Endodermal cell (in vitro differentiated cells): ENCODE data around the gene AIRE. TPM values are rescaled to one million over a fixed set of nuclear protein-coding genes. Genes with fewer than 3 reads are reported as not detected.
A peak's percentile ranks its signal among the peaks of the same experiment; 100 is the strongest.

Source experiments
- DNase-seq: peaks from one replicate; pipeline ENCODE4 v3.0.0-alpha.2; 2017
- H3K27ac ChIP-seq: 2 replicates; pipeline ENCODE4 v1.5.1; 2013; ENCODE audit warnings: mild to moderate bottlenecking, low read depth, low read length, moderate library complexity
- H3K27me3 ChIP-seq: 2 replicates; pipeline ENCODE4 v1.6.1; 2013; ENCODE audit warnings: mild to moderate bottlenecking, low read length, moderate library complexity; ENCODE audit not compliant: insufficient read depth, control insufficient read depth, poor library complexity, severe bottlenecking
- H3K36me3 ChIP-seq: 2 replicates; pipeline ENCODE4 v1.7.0; 2013; ENCODE audit warnings: mild to moderate bottlenecking, low read length, moderate library complexity; ENCODE audit not compliant: control insufficient read depth, insufficient read depth
- H3K4me1 ChIP-seq: one replicate; pipeline ENCODE4 v1.7.0; 2013; ENCODE audit warnings: low read length; ENCODE audit not compliant: control insufficient read depth, insufficient read depth
- H3K4me3 ChIP-seq: 2 replicates; pipeline ENCODE4 v1.5.1; 2013; ENCODE audit warnings: mild to moderate bottlenecking, low read length, moderate library complexity
- H3K9ac ChIP-seq: 2 replicates; pipeline ENCODE4 v1.6.1; 2013; ENCODE audit warnings: mild to moderate bottlenecking, low read length, moderate library complexity; ENCODE audit not compliant: poor library complexity, severe bottlenecking; ENCODE audit errors: extremely low read depth
- H3K9me3 ChIP-seq: 2 replicates; pipeline ENCODE4 v1.6.1; 2013; ENCODE audit warnings: mild to moderate bottlenecking, low read length, moderate library complexity; ENCODE audit not compliant: control insufficient read depth
- H3K27ac Mint-ChIP-seq: 2 replicates; pipeline ENCODE4 v1.8.0; 2020; ENCODE audit warnings: mixed read lengths
- H3K27me3 Mint-ChIP-seq: 2 replicates; pipeline ENCODE4 v1.8.0; 2021; ENCODE audit warnings: mild to moderate bottlenecking, mixed read lengths; ENCODE audit not compliant: insufficient read depth
- H3K36me3 Mint-ChIP-seq: 2 replicates; pipeline ENCODE4 v1.8.0; 2020; ENCODE audit warnings: low read depth, mixed read lengths
- H3K4me1 Mint-ChIP-seq: 2 replicates; pipeline ENCODE4 v1.8.0; 2020; ENCODE audit warnings: mixed read lengths
- H3K4me3 Mint-ChIP-seq: 2 replicates; pipeline ENCODE4 v1.8.0; 2020; ENCODE audit warnings: mild to moderate bottlenecking, moderate library complexity, mixed read lengths
- H3K9me3 Mint-ChIP-seq: 2 replicates; pipeline ENCODE4 v1.8.0; 2020; ENCODE audit warnings: mild to moderate bottlenecking, mixed read lengths
- CTCF ChIP-seq: fragments of 200-600 bp; sonication (generic); conservative IDR thresholded peaks from 2 replicates; pipeline ENCODE4 v1.5.0; 2021; ENCODE audit warnings: antibody characterized with exemption, mild to moderate bottlenecking
- WGBS, 2 experiments: methylation state at CpG; one replicate each; pipeline versions ENCODE4 v1.1.5 to v1.1.7; 2013; ENCODE audit warnings: missing lambda C conversion rate in 2 of 2, mixed read lengths in 1 of 2; ENCODE audit not compliant: insufficient coverage in 1 of 2, insufficient read length in 1 of 2; 5-methylcytosine and 5-hydroxymethylcytosine counted together
- total RNA-seq, 2 donors: library from RNA; stranded (reverse); fragmentation: NEBNext Ultra II Directional in 1 of 2; extraction: Animal tissue kit (Norgen Biotek cat#: 25700) in 1 of 2; gene quantifications; 2 replicates in 1 of 2; 3 replicates in 1 of 2; pipeline ENCODE4 v1.2.1, GENCODE V29; 2021

The AIRE gene
- total RNA-seq, 2 donors from 2014 or later, result 1.2 to 2.7 TPM

GRCh38 chr21:44258056-44258725 is 27.5 kb upstream of the AIRE start:
- Mint-ChIP-seq H3K36me3 (no peaks in the 10 kb centered on the region), H3K27ac (no peak overlapping the region), H3K27me3 (no peaks in the 10 kb centered on the region), H3K4me1 (peaks cover 2% of the 10 kb centered on the region), H3K4me3 (no peak overlapping the region), H3K9me3 (no peaks in the 10 kb centered on the region)
- peak; percentile 41 for DNase-seq
- Histone ChIP-seq H3K9me3 (no peaks in the 10 kb centered on the region), H3K4me1 (peaks cover 1% of the 10 kb centered on the region), H3K9ac (no peak overlapping the region), H3K4me3 (no peak overlapping the region), H3K27ac (no peak overlapping the region), H3K27me3 (no peaks in the 10 kb centered on the region), H3K36me3 (no peaks in the 10 kb centered on the region)
- TF ChIP-seq CTCF, result no peak
- WGBS, 2 experiments, result 94 to 96% methylated on average over 33 to 34 of the region's 34 CpGs

GRCh38 chr21:44259082-44259705 is 26.5 kb upstream of the AIRE start:
- H3K4me3 Mint-ChIP-seq, result no peak overlapping the region
- 94 to 95% methylated on average over 22 of the region's 22 CpGs for WGBS, 2 experiments

GRCh38 chr21:44260066-44260465 is 25.6 kb upstream of the AIRE start:
- H3K4me1 ChIP-seq, result peaks cover 8% of the 10 kb centered on the region
- no peaks in the 10 kb centered on the region for H3K36me3 ChIP-seq
- no peaks in the 10 kb centered on the region for H3K27me3 Mint-ChIP-seq
- H3K9ac ChIP-seq, result no peak overlapping the region
- no peak for DNase-seq
- no peak overlapping the region for H3K4me3 Mint-ChIP-seq
- no peaks in the 10 kb centered on the region for H3K27me3 ChIP-seq
- WGBS, 2 experiments, result 80 to 84% methylated on average over 3 to 4 of the region's 4 CpGs
- H3K36me3 Mint-ChIP-seq, result no peaks in the 10 kb centered on the region
- no peak overlapping the region for H3K27ac ChIP-seq
- no peak for TF ChIP-seq CTCF
- H3K9me3 ChIP-seq, result no peaks in the 10 kb centered on the region
- no peaks in the 10 kb centered on the region for H3K9me3 Mint-ChIP-seq
- H3K4me1 Mint-ChIP-seq, result peaks cover 5% of the 10 kb centered on the region
- no peak overlapping the region for H3K27ac Mint-ChIP-seq
- no peak overlapping the region for H3K4me3 ChIP-seq

More at GRCh38 chr21:44259082-44259705, 26.5 kb upstream of the AIRE start:
- H3K4me1 ChIP-seq, result peaks cover 8% of the 10 kb centered on the region
- Mint-ChIP-seq H3K4me1 (peaks cover 7% of the 10 kb centered on the region), H3K27me3 (no peaks in the 10 kb centered on the region), H3K9me3 (no peaks in the 10 kb centered on the region), H3K27ac (no peak overlapping the region), H3K36me3 (no peaks in the 10 kb centered on the region)
- H3K4me3 ChIP-seq, result no peak overlapping the region
- H3K27ac ChIP-seq, result no peak overlapping the region
- DNase-seq, result peak; percentile 31
- no peak overlapping the region for H3K9ac ChIP-seq
- H3K36me3 ChIP-seq, result no peaks in the 10 kb centered on the region
- H3K9me3 ChIP-seq, result no peaks in the 10 kb centered on the region
- TF ChIP-seq CTCF, result no peak
- H3K27me3 ChIP-seq, result no peaks in the 10 kb centered on the region
